ES-I3 (cell line): ENCODE results near the gene KCNQ2.

Experiments
- H3K36me3 ChIP-seq: 2 replicates; pipeline ENCODE4 v1.6.1; 2013; ENCODE audit warnings: mild to moderate bottlenecking, low read length, control low read depth, moderate library complexity; ENCODE audit not compliant: insufficient read depth
- H3K4me1 ChIP-seq: 2 replicates; pipeline ENCODE4 v1.6.1; 2013; ENCODE audit warnings: mild to moderate bottlenecking, control low read depth, low read length; ENCODE audit not compliant: insufficient read depth
- H3K9ac ChIP-seq: 2 replicates; pipeline ENCODE4 v1.6.1; 2013; ENCODE audit warnings: low read depth, mild to moderate bottlenecking, low read length, moderate library complexity
- H3K9me3 ChIP-seq: 2 replicates; pipeline ENCODE4 v1.6.1; 2013; ENCODE audit warnings: mild to moderate bottlenecking, low read length, moderate library complexity; ENCODE audit not compliant: control insufficient read depth, insufficient read depth

KCNQ2 gene

DNA sequence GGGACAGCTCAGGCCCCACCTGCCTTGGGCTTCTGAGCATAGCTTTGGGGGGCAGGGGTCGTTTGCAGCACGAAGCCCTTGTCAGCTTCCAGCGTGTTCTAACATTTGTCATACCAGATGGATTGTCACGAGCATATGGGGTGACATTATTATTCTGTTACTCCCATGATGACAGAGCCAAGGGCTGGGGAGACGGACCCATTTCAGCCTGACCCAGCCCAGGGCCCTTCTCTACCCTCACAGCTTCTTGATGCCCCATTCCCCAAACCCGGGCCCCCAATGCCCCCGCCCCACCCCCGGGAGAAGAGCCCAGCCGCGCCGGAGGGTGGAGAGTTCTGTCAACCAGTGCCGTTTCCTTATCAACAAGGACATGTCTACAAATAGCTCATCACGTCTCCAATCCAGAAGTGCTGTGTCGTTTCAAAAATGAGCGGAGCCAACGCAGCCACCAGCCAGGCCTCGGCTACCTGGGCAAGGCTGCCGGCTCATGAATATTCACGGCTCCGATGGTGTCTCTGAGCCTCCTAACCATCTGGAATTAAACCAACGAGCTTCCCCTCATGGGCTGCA, 101.8 kb downstream of the KCNQ2 start:
- no peaks in the 10 kb centered on the region for H3K4me1 ChIP-seq
- H3K9me3 ChIP-seq: no peaks in the 10 kb centered on the region
- H3K9ac ChIP-seq: no peak overlapping the region
- no peaks in the 10 kb centered on the region for H3K36me3 ChIP-seq

- Histone ChIP-seq H3K9ac (no peak overlapping the region), H3K4me1 (no peaks in the 10 kb centered on the region), H3K36me3 (no peaks in the 10 kb centered on the region), H3K9me3 (no peaks in the 10 kb centered on the region)
Observed at GRCh38 chr20:63369724-63370617, 102.5 kb downstream of the KCNQ2 start.

- no peaks in the 10 kb centered on the region for H3K9me3 ChIP-seq
- H3K36me3 ChIP-seq: no peaks in the 10 kb centered on the region
- H3K9ac ChIP-seq: no peak overlapping the region
- no peaks in the 10 kb centered on the region for H3K4me1 ChIP-seq
Observed at GRCh38 chr20:63369024-63369530, 103.4 kb downstream of the KCNQ2 start.

DNA sequence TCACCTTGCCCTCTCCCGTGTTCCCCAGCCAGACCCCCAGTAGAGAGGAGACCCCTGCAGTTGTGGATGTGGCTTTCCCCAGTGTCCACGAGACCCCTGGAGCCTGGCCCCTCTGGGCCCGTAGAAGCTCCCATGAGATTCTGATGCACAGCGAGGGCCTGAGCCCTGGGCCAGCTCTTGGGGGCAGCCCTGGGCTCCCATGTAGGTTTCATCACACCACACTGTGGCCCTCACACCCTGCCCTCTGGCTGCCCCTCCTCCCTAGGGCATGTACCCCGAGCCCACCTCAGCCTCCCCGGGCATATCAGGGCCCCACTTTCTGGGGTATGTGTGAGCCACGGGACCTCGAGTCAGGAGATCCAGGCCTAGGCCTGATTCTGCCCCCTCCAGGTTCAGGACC, 104.3 kb downstream of the KCNQ2 start:
- Histone ChIP-seq H3K36me3 (no peaks in the 10 kb centered on the region), H3K9me3 (no peaks in the 10 kb centered on the region), H3K9ac (no peak overlapping the region), H3K4me1 (no peaks in the 10 kb centered on the region)

DNA sequence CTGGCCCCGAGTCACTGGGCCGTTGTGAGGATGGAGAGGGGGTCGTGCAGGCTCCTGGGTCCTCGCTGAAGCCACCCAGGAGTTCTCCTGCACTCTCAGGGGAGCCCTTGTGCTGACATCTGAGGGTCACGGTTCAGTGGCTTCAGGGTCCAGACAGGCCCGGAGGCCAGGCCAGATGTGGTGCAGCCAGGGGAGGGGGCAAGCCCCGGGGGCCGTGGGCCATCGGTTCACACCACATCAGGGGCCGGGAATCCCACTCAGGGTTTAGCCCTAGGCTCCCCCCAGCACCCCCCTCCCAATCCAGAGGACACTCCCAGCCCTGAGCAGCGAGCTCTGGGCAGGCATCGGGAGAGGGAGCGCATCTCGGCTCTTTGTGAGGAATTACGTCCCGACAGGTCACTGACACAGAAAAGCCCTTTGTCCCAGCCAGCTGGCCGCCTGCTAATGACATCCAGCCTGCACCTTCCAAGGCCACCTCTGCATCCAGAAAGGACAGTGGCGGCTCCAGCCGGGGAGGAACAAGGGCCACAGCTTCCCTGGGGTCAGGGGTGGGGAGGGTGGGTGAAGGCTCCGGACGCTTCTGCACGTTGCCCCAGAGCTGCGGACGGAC, 104.9 kb downstream of the KCNQ2 start:
- Histone ChIP-seq H3K9ac (no peak overlapping the region), H3K9me3 (no peaks in the 10 kb centered on the region), H3K4me1 (no peaks in the 10 kb centered on the region), H3K36me3 (no peaks in the 10 kb centered on the region)

DNA sequence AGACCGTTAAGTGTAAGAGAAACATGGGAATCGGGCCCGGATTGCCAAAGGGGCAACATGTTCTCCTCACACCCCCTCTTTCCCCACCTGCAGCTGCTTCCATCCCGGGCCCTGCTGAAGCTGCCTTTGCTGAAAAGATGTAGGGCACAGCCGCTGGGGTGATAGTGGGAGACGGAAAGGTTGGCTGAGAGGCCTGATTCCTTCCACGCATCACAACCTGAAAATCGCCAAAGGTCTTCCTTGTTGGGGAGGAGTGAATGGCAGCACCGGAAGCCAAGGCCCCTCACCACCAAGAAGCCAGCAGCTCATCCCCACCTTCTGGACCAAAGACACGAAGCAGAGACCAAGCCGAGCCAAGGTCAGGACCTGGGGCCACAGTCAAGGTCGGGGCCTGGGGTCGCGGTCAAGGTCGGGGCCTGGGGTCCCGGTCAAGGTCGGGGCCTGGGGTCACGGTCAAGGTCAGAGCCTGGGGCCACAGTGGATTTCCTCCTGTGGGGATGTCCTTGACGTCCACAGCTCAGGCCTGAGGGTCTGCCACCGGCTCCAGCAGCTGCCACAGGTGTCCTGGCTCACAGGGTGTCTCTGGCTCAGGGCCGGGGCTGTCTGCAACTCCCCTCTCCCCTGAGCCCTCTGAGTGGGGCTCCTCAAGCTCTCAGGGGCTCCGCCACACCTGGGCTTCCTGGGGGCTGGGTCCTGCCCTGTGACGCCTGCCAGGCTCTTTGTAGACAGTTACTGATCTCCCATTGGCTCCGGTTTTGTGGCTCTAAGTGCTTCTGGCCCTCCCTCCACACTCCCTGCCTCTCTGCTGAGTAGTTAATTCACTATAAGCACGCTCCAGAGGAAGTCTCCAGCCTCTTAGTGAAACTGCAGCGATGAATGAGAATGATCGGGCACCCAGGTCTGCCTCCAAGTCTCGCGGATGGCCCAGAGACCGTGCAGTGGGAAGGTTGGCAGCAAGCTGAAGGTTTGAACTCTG, 105.8 kb downstream of the KCNQ2 start:
- Histone ChIP-seq H3K36me3 (no peaks in the 10 kb centered on the region), H3K9ac (no peak overlapping the region), H3K9me3 (no peaks in the 10 kb centered on the region), H3K4me1 (no peaks in the 10 kb centered on the region; the same call in 1 of the 2 replicates)

- Histone ChIP-seq H3K36me3 (no peaks in the 10 kb centered on the region), H3K4me1 (no peaks in the 10 kb centered on the region; the same call in 1 of the 2 replicates), H3K9me3 (no peaks in the 10 kb centered on the region), H3K9ac (no peak overlapping the region)
Observed at GRCh38 chr20:63365601-63366389, 106.7 kb downstream of the KCNQ2 start.

DNA sequence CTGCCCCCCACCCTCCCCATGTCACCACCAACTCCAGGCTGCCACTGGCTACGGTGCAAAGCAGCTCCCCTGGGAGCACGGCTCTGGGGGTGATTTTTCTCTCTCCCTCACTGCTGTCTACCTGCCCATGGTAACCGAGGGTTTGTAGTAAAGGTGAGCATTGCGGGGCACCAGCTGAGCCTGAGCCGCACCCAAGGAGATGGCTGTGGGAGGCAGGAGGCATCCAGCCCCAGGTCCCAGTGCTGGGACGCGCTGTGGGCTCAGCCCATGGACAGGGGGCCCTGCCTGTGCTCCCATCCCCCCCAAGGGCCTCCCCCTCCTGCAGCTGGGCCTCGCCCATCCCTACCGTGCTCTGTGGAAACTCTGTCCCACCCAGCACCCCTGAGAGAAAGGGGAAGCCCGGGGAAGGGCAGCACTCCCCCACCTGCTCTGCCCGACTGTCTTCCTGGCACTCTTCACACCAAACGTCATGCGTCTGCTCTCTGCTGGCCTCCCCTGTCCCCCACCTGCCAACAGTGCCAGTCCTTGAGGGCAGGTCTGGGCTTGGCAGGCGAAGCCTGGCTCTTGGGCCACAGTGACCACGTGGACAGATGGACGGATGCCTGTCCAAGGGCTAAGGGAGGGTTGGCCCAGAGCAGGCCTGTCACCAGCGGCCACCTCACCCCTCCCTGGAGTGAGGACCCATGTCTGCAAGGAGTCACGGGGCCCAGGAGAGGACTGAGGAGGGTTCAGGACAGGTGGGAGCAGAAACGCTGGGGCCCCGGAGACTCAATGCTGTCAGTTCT, 107.5 kb downstream of the KCNQ2 start:
- no peak overlapping the region for H3K9ac ChIP-seq
- no peaks in the 10 kb centered on the region for H3K36me3 ChIP-seq
- H3K4me1 ChIP-seq: no peaks in the 10 kb centered on the region; the same call in 1 of the 2 replicates
- no peaks in the 10 kb centered on the region for H3K9me3 ChIP-seq

- H3K9ac ChIP-seq: no peak overlapping the region
- no peaks in the 10 kb centered on the region; the same call in 1 of the 2 replicates for H3K4me1 ChIP-seq
- H3K36me3 ChIP-seq: no peaks in the 10 kb centered on the region
Observed at GRCh38 chr20:63363981-63364561, 108.4 kb downstream of the KCNQ2 start.

GRCh38 chr20:63363013-63363957, 109.2 kb downstream of the KCNQ2 start:
- Histone ChIP-seq H3K9ac (no peak overlapping the region), H3K4me1 (no peaks in the 10 kb centered on the region; the same call in 1 of the 2 replicates)

More at GRCh38 chr20:63363981-63364561, 108.4 kb downstream of the KCNQ2 start:
- no peaks in the 10 kb centered on the region for H3K9me3 ChIP-seq

DNA sequence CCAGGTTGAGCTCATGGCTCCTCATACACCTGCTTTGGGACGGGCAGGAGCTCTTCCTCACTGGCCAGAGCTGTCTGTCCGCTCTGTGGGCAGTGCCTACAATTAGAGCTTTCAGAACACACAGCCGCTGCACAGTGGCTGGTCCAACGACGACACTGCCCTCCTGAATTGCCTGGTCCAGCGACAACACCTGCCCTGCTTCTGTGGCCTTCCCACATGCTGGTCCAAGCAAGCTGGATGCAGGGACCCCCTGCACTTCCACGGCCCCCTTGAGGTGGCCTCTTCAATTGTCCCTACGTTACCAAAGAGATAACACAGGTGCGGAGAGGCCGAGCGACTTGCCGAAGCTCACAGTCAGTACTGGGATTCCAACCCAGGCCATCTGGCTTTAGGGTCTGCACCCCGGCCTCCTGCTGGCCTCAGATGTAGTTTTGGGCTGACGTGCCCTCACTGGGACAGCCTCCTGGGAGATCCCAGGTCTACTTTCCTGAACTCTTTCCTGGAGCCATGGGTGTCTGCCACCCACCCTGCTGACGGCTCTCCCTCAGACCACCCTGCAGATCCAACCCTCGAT, 109.9 kb downstream of the KCNQ2 start:
- Histone ChIP-seq H3K9me3 (no peaks in the 10 kb centered on the region), H3K9ac (no peak overlapping the region), H3K36me3 (no peaks in the 10 kb centered on the region), H3K4me1 (no peaks in the 10 kb centered on the region; the same call in 1 of the 2 replicates)

More at GRCh38 chr20:63363013-63363957, 109.2 kb downstream of the KCNQ2 start:
- no peaks in the 10 kb centered on the region for H3K9me3 ChIP-seq
- no peaks in the 10 kb centered on the region for H3K36me3 ChIP-seq
